ENCODE measurements around the gene MSI2.

MSI2 gene

DNA sequence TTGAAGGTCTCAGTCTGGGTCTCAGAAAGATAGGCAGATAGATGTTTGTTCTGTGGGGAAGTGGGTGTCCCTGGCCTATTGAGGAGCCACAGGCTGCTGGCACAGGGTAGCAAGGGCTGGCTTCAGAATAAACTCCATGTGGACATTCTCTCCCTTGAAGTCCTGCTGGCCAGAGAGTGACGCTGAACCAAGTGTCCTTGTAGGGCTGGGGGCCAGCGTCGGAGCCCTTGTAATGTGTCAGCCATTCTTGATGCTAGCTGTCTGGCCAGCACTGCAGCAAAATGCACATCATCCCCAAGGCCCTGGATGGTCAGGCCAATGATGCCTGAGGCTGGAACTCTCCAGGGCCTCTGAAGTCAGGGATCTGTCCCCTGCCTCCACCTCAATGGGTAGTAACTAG is 385.4 kb downstream of the MSI2 start:
- ChIA-PET CTCF (interaction anchor here (0.6 to 1.3 kb wide), 3 partner anchors 30 to 399 kb away, joined by 4 to 5 read pairs (median 4); no protein-coding TSS in a partner anchor), POLR2A (ENCODE audit: low non-redundant PET) (no interaction called here)
- DNase-seq (ENCODE audit: low spot score) = no peak
- no peak overlapping the region for H3K27ac ChIP-seq
- no peak for TF ChIP-seq CTCF (conservative IDR thresholded peaks at IDR 0.05; ENCODE audit: low read depth)

- no peak overlapping the region for H3K27ac ChIP-seq
- DNase-seq (ENCODE audit: low spot score) = no peak
- no peak for TF ChIP-seq CTCF (conservative IDR thresholded peaks at IDR 0.05; ENCODE audit: low read depth)
- ChIA-PET POLR2A (ENCODE audit: low non-redundant PET) (no interaction called here), CTCF (interaction anchor here (1.3 kb wide), 1 partner anchor 400 kb away, joined by 5 read pairs; no protein-coding TSS in a partner anchor)
These were observed 386.7 kb downstream of the MSI2 start for GRCh38 chr17:57643062-57643461.

GRCh38 chr17:57644326-57644725 is 388.0 kb downstream of the MSI2 start:
- DNase-seq (ENCODE audit: low spot score) = no peak
- ChIA-PET CTCF (no interaction called here), POLR2A (ENCODE audit: low non-redundant PET) (no interaction called here)
- TF ChIP-seq CTCF (conservative IDR thresholded peaks at IDR 0.05; ENCODE audit: low read depth) = no peak
- H3K27ac ChIP-seq = no peak overlapping the region

GRCh38 chr17:57645950-57646665 is 389.8 kb downstream of the MSI2 start:
- H3K27ac ChIP-seq = no peak overlapping the region
- no peak for TF ChIP-seq CTCF (conservative IDR thresholded peaks at IDR 0.05; ENCODE audit: low read depth)
- DNase-seq (ENCODE audit: low spot score) = no peak
- ChIA-PET CTCF (interaction anchor here (1.2 to 1.3 kb wide), 2 partner anchors 26 to 403 kb away, joined by 3 to 5 read pairs; no protein-coding TSS in a partner anchor), POLR2A (ENCODE audit: low non-redundant PET) (no interaction called here)

DNA sequence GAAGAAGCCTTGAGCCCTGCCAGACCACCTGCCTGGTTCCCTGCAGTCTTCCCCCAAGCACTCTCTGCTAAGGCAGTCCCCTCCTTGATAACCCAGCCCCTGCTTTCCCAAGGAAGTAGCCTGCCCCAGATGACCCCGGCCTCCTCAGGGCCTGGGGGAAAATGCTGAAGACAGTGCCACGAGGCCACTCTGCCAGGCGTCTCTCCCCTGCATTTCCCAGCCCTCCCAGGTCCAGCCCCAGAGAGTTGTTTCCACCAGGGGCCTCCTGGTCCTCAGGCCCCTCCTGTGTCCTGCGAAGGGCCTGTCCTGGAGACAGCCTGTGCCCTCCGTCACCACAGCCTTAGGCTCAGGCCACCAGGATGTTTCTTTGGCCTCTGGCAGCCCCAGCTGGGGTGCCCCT is 392.4 kb downstream of the MSI2 start:
- ChIA-PET CTCF (no interaction called here), POLR2A (ENCODE audit: low non-redundant PET) (interaction anchor here (0.7 kb wide), 1 partner anchor 177 kb away, joined by 3 read pairs; no protein-coding TSS in a partner anchor)
- no peak for TF ChIP-seq CTCF (conservative IDR thresholded peaks at IDR 0.05; ENCODE audit: low read depth)
- no peak for DNase-seq (ENCODE audit: low spot score)
- H3K27ac ChIP-seq = no peak overlapping the region

DNA sequence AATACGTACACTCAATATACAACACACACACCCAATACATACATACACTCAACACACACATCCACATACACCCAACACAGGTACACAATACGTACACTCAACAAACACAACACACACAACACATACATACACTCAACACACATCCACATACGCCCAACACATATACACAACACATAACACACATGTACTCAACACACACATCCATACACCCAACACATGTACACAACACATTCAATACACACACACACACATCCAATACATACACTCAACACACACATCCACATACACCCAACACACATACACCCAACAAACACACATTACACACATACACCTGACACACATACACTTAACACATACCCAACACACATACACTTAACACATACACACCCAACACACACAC is 392.9 kb downstream of the MSI2 start:
- no peak for TF ChIP-seq CTCF (conservative IDR thresholded peaks at IDR 0.05; ENCODE audit: low read depth)
- ChIA-PET CTCF (no interaction called here), POLR2A (ENCODE audit: low non-redundant PET) (no interaction called here)
- no peak for DNase-seq (ENCODE audit: low spot score)
- no peak overlapping the region for H3K27ac ChIP-seq
